ENCODE results near the gene CYBA. TPM values are rescaled to one million over a fixed set of nuclear protein-coding genes. Genes with fewer than 3 reads are reported as not detected.

Gene CYBA
- total RNA-seq, 2 experiments from 2014 or later, result 359 to 601 TPM

GRCh38 chr16:88617268-88618031, 33.4 kb downstream of the CYBA start:
- H4K20me1 ChIP-seq (ENCODE audit: insufficient read depth, low read length), result no peaks in the 10 kb centered on the region
- no peaks in the 10 kb centered on the region for H3K79me2 ChIP-seq (ENCODE audit: insufficient read depth, low read depth, low read length)
- no TSS peak for BruUV-seq (replicated peaks)
- peaks cover 75% of the 10 kb centered on the region for H3K36me3 ChIP-seq (ENCODE audit: insufficient read depth, low read length)
- no peak overlapping the region for H3K27ac ChIP-seq (ENCODE audit: low read depth, low read length, poor library complexity, severe bottlenecking)
- ChIA-PET POLR2A (no interaction called here), CTCF (ENCODE audit: unreplicated experiment) (no interaction called here)
- no peak for DNase-seq (ENCODE audit: low spot score)
- no peaks in the 10 kb centered on the region for H3K9me3 ChIP-seq (ENCODE audit: low read length)
- TF ChIP-seq EZH2phosphoT487 (IDR thresholded peaks at IDR 0.05; ENCODE audit: borderline replicate concordance, low read depth, low read length) (no peak), CTCF (conservative IDR thresholded peaks at IDR 0.05; ENCODE audit: low read length) (no peak)
- H3K4me3 ChIP-seq (ENCODE audit: low read depth, low read length, poor library complexity, severe bottlenecking), result no peak overlapping the region
- intact Hi-C loops (cut with micrococcal nuclease; ENCODE audit: unreplicated experiment), result no loop called here
- no peaks in the 10 kb centered on the region for H3K9me2 ChIP-seq (ENCODE audit: insufficient read depth, low read length)
- H3K4me1 ChIP-seq (ENCODE audit: insufficient read depth, low read length, poor library complexity, severe bottlenecking), result no peaks in the 10 kb centered on the region
- H2AFZ ChIP-seq (ENCODE audit: low read length), result no peak overlapping the region
- no peak overlapping the region for H3K4me2 ChIP-seq (ENCODE audit: low read length)

GRCh38 chr16:88616736-88617135, 34.1 kb downstream of the CYBA start:
- intact Hi-C loops (cut with micrococcal nuclease; ENCODE audit: unreplicated experiment), result no loop called here
- no peaks in the 10 kb centered on the region for H3K79me2 ChIP-seq (ENCODE audit: insufficient read depth, low read depth, low read length)
- POLR2A ChIA-PET, result no interaction called here

More at GRCh38 chr16:88616736-88617135, 34.1 kb downstream of the CYBA start:
- DNase-seq (ENCODE audit: low spot score), result no peak
- H3K9me3 ChIP-seq (ENCODE audit: low read length), result no peaks in the 10 kb centered on the region
- no peak overlapping the region for H3K4me2 ChIP-seq (ENCODE audit: low read length)
- TF ChIP-seq EZH2phosphoT487 (IDR thresholded peaks at IDR 0.05; ENCODE audit: borderline replicate concordance, low read depth, low read length) (no peak), CTCF (conservative IDR thresholded peaks at IDR 0.05; ENCODE audit: low read length) (no peak)
- no peak overlapping the region for H3K4me3 ChIP-seq (ENCODE audit: low read depth, low read length, poor library complexity, severe bottlenecking)
- CTCF ChIA-PET (ENCODE audit: unreplicated experiment), result no interaction called here
- H4K20me1 ChIP-seq (ENCODE audit: insufficient read depth, low read length), result no peaks in the 10 kb centered on the region
- no peak overlapping the region for H3K27ac ChIP-seq (ENCODE audit: low read depth, low read length, poor library complexity, severe bottlenecking)
- no peaks in the 10 kb centered on the region for H3K4me1 ChIP-seq (ENCODE audit: insufficient read depth, low read length, poor library complexity, severe bottlenecking)
- H3K9me2 ChIP-seq (ENCODE audit: insufficient read depth, low read length), result no peaks in the 10 kb centered on the region
- peaks cover 73% of the 10 kb centered on the region for H3K36me3 ChIP-seq (ENCODE audit: insufficient read depth, low read length)
- no TSS peak for BruUV-seq (replicated peaks)
- H2AFZ ChIP-seq (ENCODE audit: low read length), result no peak overlapping the region
